ENCODE data around the gene ADAM23. TPM values are rescaled to one million over a fixed set of nuclear protein-coding genes. Genes with fewer than 3 reads are reported as not detected.

Gene ADAM23
- total RNA-seq, 6 experiments from 2014 or later: 0.47 to 2.6 (median 1.2) TPM

- H3K4me1 Mint-ChIP-seq (ENCODE audit: low read depth): peaks cover 6% of the 10 kb centered on the region; the same call in 1 of the 2 replicates
- H3K4me3 Mint-ChIP-seq: peak overlapping the region; percentile 56; the same call in 1 of the 2 replicates
- TF ChIP-seq CTCF (IDR thresholded peaks at IDR 0.05): no peak
- peaks cover 12% of the 10 kb centered on the region; the same call in 1 of the 2 replicates for H3K9me3 Mint-ChIP-seq
- H3K27me3 Mint-ChIP-seq (ENCODE audit: insufficient read depth): no peaks in the 10 kb centered on the region
- no peak overlapping the region for H3K27ac Mint-ChIP-seq
- H3K36me3 Mint-ChIP-seq (ENCODE audit: low read depth): no peaks in the 10 kb centered on the region
- DNase-seq: peak; percentile 4
Measured at GRCh38 chr2:206614811-206615210, 171.5 kb downstream of the ADAM23 start.

DNA sequence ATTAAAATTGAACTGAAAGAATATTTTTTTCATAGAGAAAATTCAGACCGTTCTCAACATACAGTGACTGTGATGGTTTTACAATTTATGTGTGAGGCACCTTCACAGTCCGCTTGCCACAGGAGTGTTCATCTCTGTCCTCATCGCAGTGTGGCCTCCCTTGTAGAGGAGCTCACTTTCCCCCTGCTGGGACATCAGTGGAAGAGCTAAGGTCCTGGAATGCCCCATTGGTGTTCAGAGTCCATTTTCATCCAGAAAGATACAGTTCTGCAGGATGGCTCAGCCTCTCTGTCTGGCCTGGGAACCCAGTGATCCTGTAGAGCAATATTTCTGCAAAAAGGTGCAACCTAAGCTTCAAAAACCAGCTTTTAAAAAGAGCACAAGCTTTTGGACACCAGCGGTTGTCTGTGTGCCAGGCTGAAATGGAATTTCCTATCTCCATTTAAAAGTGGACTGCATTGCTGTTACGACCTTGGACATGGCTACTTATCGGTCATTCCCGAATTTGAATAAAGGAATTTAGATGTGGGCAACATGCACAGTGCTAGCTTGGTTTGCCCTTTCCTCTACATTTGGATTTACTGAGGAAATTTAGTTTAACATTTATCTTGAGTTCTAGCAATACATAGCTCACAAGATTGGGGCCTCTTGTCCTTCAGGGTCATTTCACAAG lies 172.2 kb downstream of the ADAM23 start:
- no peak for DNase-seq
- Mint-ChIP-seq H3K4me3 (peak overlapping the region; percentile 37; the same call in 1 of the 2 replicates), H3K27ac (no peak overlapping the region), H3K36me3 (ENCODE audit: low read depth) (no peaks in the 10 kb centered on the region), H3K9me3 (peaks cover 12% of the 10 kb centered on the region; the same call in 1 of the 2 replicates), H3K27me3 (ENCODE audit: insufficient read depth) (no peaks in the 10 kb centered on the region), H3K4me1 (ENCODE audit: low read depth) (peaks cover 6% of the 10 kb centered on the region; the same call in 1 of the 2 replicates)
- TF ChIP-seq CTCF (IDR thresholded peaks at IDR 0.05): no peak

DNA sequence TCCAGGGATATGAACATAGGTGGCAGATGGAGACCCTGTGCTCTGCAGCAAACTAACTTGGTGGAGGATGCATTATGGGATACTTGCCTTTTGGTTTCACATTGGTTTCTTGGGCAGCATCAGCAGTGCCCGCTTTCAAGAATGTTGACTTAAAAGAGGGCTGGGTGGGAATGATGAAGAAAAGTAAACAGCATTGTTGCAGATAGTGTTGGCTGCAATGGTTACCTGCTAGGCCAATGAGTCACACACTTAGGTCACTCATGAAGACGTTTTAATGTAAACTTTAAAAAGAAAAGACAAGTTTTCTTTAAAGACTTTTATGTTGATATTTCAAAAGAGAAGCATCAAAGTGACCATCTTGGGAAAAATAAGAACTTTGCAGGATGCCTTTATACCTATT lies 172.8 kb downstream of the ADAM23 start:
- Mint-ChIP-seq H3K36me3 (ENCODE audit: low read depth) (no peaks in the 10 kb centered on the region), H3K4me1 (ENCODE audit: low read depth) (peaks cover 6% of the 10 kb centered on the region; the same call in 1 of the 2 replicates), H3K9me3 (peaks cover 16% of the 10 kb centered on the region), H3K27ac (no peak overlapping the region), H3K27me3 (ENCODE audit: insufficient read depth) (no peaks in the 10 kb centered on the region), H3K4me3 (no peak overlapping the region)
- DNase-seq: no peak
- TF ChIP-seq CTCF (IDR thresholded peaks at IDR 0.05): no peak

DNA sequence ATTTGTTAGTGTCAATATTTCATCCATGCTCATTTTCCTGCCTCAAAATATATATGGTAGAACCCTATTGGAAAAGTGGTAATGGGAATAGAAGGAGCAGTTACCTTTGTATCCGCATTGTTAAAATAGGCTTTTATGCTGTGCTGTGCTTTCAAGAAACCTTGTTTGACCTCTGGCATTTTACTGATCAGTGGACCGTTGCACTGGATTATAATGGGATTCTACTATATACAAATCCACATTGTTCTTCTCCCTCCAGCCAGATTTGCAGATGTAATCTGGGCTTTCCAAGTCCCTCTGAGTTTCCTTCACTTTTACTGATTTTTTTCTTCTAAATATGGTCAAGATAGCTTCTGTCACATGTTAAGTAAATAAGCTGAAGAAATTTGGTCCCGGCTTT lies 175.7 kb downstream of the ADAM23 start:
- Mint-ChIP-seq H3K9me3 (peaks cover 18% of the 10 kb centered on the region), H3K27me3 (ENCODE audit: insufficient read depth) (no peaks in the 10 kb centered on the region)

GRCh38 chr2:206626108-206626507 lies 182.8 kb downstream of the ADAM23 start:
- Mint-ChIP-seq H3K4me3 (no peak overlapping the region), H3K9me3 (peaks cover 25% of the 10 kb centered on the region), H3K27ac (no peak overlapping the region), H3K36me3 (ENCODE audit: low read depth) (no peaks in the 10 kb centered on the region), H3K4me1 (ENCODE audit: low read depth) (no peaks in the 10 kb centered on the region), H3K27me3 (ENCODE audit: insufficient read depth) (peaks cover 2% of the 10 kb centered on the region)
- TF ChIP-seq CTCF (IDR thresholded peaks at IDR 0.05): no peak
- DNase-seq: no peak

More for the DNA sequence above, 175.7 kb downstream of the ADAM23 start:
- Mint-ChIP-seq H3K36me3 (ENCODE audit: low read depth) (no peaks in the 10 kb centered on the region), H3K4me1 (ENCODE audit: low read depth) (peaks cover 6% of the 10 kb centered on the region; the same call in 1 of the 2 replicates), H3K4me3 (no peak overlapping the region), H3K27ac (no peak overlapping the region)
- no peak for DNase-seq
- no peak for TF ChIP-seq CTCF (IDR thresholded peaks at IDR 0.05)

Measured in HFFc6 (cell line).